SK-N-MC (cell line): ENCODE measurements around the gene ZNF74.

Experiments
- EZH2 ChIP-seq: fragments of 200-600 bp; sonication (generic); IDR thresholded peaks from one replicate; pipeline ENCODE4 v1.6.1; 2017; ENCODE audit warnings: antibody characterized with exemption
- POLR2AphosphoS5 ChIP-seq: IDR thresholded peaks from 2 replicates; pipeline ENCODE4 v1.6.1; 2012; ENCODE audit warnings: mild to moderate bottlenecking, low read depth, low read length, borderline replicate concordance

DNA sequence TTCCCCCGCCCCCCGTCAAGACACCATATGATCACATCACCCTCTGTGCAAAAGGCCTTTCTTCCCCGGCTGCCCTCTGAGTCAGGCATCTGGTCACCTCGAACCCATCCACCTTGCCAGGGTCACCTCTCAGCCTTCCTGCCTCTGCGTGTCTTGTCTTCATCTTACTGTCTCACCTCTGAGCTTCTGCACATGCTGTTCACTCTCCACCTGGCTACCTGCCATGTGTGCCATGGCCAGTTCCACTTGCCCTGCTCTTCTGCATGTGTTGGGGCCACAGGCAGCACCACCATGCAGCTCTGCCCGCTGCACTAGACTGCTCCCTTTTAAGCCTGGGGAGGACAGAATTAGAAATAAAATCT is 9.8 kb downstream of the ZNF74 start:
- no peak for TF ChIP-seq EZH2
- TF ChIP-seq POLR2AphosphoS5, result no peak
